ENCODE data around the gene ANAPC16.
"Not testable (repeated sequence)": the region's sequence is repeated elsewhere in the genome, so short reads cannot be mapped to it uniquely, and the experiment has no call there.

Gene ANAPC16

DNA sequence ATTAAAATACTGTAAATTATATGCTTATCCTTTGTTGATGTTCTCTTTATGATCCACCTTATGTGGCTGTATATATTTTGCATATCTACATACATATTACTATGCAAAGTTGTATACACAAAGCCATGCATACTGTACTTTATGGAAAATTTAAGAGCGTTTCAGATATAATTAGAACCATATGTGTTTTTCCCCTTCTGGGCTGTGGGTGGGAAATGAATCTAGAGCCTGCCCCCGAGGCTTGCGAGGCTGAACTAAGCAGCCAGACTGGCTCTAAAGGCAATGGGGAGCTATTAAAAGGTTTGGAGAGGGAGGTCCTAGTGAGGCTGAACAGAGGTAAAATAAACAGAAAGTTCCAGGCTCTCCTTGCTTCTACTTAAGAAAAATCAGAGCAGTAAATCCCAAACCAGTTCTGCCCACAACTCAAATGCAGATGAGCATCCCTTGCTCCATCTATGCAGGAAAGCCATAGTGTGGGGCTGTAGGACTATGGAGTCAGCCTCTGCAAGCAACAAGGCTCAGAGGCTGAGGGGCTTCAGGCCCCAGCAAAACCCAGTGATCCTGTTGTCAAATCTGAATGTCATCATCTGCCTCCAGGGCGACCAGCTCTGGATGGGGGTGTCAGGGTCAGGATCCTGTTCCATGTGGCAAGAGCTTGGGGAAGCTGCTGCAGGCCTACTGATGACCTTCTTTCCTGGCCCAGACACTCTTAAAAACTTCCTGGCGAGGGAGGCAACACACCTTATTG is 43.9 kb downstream of the ANAPC16 start:
- no peak overlapping the region; the same call in 1 of the 2 replicates for H3K4me3 ChIP-seq (ENCODE audit: low read length)
- no peak for TF ChIP-seq ZNF274 (IDR thresholded peaks at IDR 0.05; ENCODE audit: low read depth, low read length)

DNA sequence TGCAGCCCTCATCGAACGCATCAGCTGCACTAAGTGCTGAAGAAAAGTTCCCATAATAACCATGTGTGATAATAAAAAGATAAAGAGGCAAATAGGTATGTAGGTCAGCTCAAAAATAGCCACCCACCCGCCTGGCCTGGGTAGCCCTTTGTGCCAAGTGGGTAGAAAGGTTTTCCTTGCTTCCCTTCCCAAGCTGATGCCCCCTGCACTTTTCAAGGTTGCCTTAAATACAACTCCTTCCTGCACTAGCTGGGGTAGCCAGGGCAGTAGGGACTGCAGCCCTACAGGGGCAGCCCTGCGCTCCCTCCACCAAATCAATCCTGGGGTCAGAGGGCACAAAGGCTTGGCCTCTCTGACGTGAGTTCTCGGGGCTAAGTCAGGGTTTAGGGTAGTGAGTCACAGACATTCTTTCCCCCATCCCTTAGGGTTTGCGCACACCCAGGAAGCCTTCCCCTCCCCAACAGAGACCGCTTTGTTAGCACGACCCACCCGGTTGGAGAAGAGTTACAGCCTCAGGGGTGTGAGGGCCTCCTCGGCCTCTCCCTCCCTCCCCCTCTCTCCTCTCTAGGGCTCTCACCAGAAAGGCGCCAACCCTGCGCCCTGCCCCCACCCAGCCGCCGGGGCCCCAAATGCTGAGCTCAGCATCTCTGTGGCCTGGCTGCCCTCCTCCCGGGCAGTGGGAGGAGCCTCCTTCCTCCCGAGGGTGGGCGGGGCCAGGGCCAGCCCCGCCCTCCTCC is 44.6 kb downstream of the ANAPC16 start:
- H3K4me3 ChIP-seq (ENCODE audit: low read length) = peak overlapping the region; percentile 61; the same call in 1 of the 2 replicates

DNA sequence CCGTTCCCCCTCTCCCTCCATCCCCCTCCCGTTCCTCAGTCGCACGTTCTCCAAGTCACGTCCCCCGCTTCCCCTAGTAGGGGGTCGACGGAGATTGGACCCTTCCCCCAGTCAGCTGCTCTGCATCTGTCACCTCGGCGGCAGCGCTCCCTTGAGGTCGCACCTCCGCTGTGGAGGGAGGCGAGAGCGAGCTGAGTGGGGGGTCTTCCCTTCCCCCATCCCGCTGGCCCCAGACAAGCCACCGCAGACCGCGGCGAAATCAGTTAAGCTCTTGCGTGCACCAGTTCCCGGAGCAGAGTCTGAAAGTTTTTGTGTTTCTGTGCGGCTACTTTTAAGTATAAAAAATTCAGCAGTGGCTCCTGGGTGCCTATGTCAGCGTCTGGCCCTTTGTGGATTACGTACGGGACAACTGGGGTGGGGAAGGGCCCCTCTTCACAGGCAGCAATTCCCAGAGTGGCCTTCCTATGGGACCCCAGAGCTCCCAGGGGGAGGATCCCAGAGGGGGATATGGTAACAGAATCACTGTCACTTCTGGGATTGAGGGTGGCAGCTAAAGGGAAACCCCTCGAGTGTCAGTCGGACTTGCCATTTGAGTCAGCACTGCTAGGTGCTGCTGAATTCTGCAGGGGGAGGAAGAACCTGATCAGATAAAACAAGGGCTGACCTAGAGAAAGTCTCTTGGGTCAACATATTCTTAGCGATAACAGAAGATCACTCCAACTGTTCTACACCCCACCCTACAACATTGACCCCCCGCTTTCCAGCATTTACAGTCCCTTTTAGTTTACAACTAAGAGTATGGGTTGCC is 45.4 kb downstream of the ANAPC16 start:
- H3K4me3 ChIP-seq (ENCODE audit: low read length) = peak overlapping the region; percentile 61
- TF ChIP-seq ZNF274 (IDR thresholded peaks at IDR 0.05; ENCODE audit: low read depth, low read length) = no peak

More for the DNA sequence above, 44.6 kb downstream of the ANAPC16 start:
- TF ChIP-seq ZNF274 (IDR thresholded peaks at IDR 0.05; ENCODE audit: low read depth, low read length) = no peak

DNA sequence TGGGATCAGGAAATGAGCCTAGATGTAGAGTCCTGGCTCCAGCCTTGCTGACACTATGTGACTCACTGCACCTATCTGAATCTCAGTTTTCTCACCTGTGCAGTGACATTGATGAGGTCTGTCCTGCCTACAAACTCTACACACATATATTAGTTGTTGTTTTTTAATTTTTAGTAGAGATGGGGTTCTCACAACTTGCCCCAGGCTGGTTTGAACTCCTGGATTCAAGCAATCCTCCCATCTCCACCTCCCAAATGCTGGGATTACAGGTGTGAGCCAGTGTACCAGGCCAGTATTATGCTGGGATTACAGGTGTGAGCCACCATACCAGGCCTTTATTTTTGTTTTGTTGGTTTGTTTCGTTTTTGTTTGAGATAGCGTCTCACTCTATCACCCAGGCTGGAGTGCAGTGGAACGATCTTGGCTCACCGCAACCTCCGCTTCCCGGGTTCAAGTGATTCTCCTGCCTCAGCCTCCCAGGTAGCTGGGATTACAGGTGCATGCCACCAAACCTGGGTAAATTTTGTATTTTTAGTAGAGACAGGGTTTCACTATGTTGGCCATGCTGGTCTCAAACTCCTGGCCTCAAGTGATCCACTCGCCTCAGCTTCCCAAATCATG is 46.1 kb downstream of the ANAPC16 start:
- H3K4me3 ChIP-seq (ENCODE audit: low read length) = peak overlapping the region; percentile 61; the same call in 1 of the 2 replicates
- TF ChIP-seq ZNF274 (IDR thresholded peaks at IDR 0.05; ENCODE audit: low read depth, low read length) = no peak

DNA sequence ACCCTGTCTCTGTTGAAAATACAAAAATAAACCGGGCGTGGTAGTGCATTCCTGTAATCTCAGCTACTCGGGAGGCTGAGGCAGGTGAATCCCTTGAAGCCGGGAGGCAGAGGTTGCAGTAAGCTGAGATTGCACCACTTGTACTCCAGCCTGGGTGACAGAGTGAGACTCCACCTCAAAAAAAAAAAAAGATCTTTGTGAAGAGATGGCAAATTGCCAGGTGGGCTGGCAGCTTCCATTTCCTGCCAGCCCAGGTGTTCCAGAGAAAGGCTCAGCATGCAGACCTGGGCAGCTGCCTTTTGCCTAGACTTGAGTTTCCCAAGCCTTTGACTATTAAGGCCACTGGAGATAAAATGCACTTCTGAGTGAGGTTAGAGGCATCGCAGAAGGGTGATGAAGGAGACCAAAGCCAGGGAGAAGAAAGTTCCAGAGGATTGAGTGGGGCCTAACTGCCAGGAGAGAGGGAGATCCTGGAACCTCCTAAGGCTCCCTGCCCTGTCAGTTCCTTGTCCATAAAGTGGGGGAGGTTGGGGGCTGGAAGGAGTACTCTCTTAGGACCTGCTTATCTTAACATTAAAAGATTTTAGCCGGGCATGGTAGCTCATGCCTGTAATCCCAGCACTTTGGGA is 47.9 kb downstream of the ANAPC16 start:
- no peak overlapping the region for H3K4me3 ChIP-seq (ENCODE audit: low read length)
- TF ChIP-seq ZNF274 (IDR thresholded peaks at IDR 0.05; ENCODE audit: low read depth, low read length) = no peak

DNA sequence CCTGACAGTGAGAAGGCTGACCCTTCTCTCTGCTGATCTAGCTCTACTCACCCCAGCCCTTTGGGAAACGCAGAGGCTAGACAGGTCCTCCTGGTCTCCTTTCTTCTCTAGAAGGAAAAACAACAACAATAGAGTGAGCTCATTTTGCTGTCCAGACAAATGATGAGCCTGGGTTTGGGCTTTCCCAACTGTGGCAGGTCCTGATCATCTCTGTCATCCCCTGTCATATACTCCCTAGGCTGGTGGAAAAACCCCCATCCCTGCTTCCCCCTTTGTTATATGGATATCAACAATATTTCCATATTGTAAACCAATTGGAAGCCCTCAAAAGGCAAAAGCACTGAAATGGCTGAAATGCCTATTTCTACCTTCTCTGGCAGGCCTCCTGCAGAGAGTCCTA is 48.7 kb downstream of the ANAPC16 start:
- TF ChIP-seq ZNF274 (IDR thresholded peaks at IDR 0.05; ENCODE audit: low read depth, low read length) = no peak
- H3K4me3 ChIP-seq (ENCODE audit: low read length) = no peak overlapping the region

DNA sequence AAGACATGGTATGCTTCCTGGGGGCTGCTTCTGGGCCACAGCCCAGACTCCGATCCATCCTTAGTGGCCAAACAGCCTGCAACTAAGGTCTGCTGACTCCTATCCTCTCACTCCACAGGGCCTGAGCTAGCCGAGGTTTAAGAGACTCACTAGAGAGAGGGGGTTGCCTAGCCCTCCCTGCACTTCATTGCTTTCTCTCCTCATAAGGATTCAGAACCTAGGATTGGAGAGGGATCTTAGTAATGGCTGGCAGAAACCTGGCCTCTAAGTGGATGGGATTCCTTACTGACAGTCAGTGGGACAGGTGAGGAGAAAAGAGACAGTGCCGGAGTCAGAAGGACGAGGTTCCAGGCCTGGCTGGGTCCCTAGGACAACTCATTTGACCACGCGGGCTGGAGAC is 49.7 kb downstream of the ANAPC16 start:
- no peak overlapping the region for H3K4me3 ChIP-seq (ENCODE audit: low read length)
- TF ChIP-seq ZNF274 (IDR thresholded peaks at IDR 0.05; ENCODE audit: low read depth, low read length) = no peak

DNA sequence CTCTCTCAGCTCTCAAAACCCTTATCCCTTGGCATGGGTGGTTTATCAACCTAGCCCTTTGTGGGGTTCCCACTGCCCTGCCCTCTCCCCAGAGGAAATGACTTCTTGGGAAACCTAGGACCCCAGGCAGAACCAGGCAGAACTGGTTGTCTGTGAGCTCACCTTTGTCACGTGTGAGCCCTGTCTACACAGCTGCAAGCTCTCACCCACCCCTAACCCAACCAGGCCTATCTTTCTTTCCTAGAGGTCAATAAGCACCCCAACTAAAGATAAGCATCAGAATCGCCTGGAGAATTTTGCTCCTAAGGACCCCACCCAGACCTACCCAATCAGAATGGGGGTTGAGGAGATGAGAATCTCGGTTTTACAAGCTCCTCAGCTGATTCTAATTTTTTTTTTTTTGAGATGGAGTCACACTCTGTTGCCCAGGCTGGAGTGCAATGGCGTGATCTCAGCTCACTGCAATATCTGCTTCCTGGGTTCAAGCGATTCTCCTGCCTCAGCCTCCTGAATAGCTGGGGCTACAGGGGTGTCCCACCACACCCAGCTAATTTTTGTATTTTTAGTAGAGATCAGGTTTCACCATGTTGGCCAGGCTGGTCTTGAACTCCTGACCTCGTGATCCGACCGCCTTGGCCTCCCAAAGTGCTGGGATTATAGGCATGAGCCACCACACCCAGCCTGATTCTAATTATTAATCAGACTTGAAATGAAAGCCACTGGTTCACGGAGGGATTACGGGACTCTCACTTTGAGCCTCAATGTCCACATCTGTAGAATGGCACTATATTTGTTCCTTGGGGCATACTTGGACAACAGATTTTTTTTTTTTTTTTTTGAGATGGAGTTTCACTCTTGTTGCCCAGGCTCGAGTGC is 50.4 kb downstream of the ANAPC16 start:
- H3K4me3 ChIP-seq (ENCODE audit: low read length) = no peak overlapping the region
- no peak for TF ChIP-seq ZNF274 (IDR thresholded peaks at IDR 0.05; ENCODE audit: low read depth, low read length)

DNA sequence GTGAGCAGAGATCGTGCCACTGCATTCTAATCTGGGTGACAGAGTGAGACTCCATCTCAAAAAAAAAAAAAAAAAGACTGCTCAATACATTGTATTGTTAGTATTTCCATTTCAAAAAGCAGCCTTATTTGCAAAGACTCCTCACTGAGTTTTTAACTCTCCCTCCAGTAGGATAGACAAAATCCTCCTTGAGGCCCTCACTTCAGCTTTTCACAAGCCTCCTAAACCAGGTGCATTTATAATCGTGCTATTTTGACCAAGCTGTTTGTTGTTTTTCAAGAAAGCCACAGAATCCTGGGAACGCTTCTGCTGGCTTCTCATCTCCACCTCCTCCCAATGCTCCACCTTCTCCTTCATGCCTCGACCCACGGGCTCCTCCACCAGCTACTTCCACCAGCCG is 51.6 kb downstream of the ANAPC16 start:
- no peak for TF ChIP-seq ZNF274 (IDR thresholded peaks at IDR 0.05; ENCODE audit: low read depth, low read length)
- H3K4me3 ChIP-seq (ENCODE audit: low read length) = no peak overlapping the region

DNA sequence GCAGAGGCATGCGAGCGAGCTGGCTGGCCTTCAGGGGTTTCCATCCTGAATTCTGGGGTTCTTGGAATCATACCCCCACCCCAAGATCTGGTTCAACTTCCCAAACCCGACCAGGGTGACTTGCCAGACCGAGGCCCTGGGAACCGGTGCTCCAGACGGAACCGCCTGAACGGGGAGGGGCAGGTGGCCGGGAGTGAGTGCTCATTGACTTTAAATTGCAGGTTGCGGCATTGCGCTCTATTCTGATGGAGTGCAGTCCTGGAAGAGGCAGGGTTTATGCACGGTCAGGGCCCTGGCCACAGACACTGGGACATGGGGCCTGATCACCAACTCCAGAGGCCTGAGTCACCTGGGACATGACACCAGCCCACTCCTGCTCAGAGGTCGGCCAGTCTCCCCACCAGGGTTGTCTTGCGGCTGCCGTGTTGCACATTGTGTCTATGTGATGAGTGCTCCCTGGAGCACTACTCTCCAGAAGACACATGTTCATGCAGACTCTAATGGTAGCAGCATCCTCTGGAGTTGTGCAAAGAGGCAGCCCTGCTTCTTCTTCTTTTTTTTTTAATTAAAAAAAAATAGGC is 52.1 kb downstream of the ANAPC16 start:
- H3K4me3 ChIP-seq (ENCODE audit: low read length) = no peak overlapping the region

DNA sequence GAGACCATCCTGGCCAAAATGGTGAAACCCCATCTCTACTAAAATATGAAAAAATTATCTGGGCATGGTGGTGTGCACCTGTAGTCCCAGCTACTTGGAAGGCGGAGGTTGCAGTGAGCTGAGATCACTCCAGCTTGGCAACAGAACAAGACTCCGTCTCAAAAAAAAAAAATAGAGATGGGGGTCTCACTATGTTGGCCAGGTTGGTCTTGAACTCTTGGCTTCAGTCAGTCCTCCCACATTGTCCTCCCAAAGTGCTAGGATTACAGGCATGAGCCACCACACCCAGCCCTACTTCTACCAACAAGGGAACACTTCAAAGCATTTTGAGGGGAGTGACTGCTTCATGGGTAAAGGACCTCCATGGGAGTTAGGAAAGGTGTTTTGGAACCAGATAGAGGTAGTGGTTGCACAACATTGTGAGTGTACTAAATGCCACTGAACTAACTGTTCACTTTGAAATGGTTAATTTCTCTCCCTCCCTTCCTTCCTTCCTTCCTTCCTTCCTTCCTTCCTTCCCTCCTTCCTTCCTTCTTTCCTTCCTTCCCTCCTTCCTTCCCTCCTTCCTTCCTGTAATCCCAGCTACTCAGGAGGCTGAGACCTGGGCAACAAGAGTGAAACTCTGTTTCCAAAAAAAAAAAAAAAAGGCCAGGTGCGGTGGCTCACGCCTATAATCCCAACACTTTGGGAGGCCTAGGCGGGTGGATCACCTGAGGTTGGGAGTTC is 52.8 kb downstream of the ANAPC16 start:
- not testable (repeated sequence) for H3K4me3 ChIP-seq (ENCODE audit: low read length)

More for the DNA sequence above, 52.1 kb downstream of the ANAPC16 start:
- no peak for TF ChIP-seq ZNF274 (IDR thresholded peaks at IDR 0.05; ENCODE audit: low read depth, low read length)
